Kidney (tissue), 14 donors: Measurements from ENCODE around the gene SLC36A2. TPM values are rescaled to one million over a fixed set of nuclear protein-coding genes. Genes with fewer than 3 reads are reported as not detected.

Experiments
- DNase-seq, 5 donors: peaks; one replicate each; pipeline ENCODE4 v3.0.0-alpha.2; 2013 to 2020
- FAIRE-seq: peaks from 2 replicates; lab custom pipeline; 2012; peaks lifted over from hg19 to GRCh38; lab: Jason Lieb, UNC
- H3K27ac ChIP-seq, 2 donors: one replicate each; pipeline ENCODE4 v1.7.0; 2013; ENCODE audit warnings: low read depth in 2 of 2, low read length in 2 of 2, inconsistent platforms in 1 of 2
- H3K27me3 ChIP-seq: one replicate; pipeline ENCODE4 v1.7.1; 2013; ENCODE audit warnings: low read length, inconsistent platforms; ENCODE audit not compliant: control insufficient read depth, insufficient read depth
- H3K36me3 ChIP-seq, 3 donors: one replicate each; pipeline versions ENCODE4 v1.7.0 to v1.7.1; 2013; ENCODE audit warnings: low read length in 3 of 3, control low read depth in 1 of 3, inconsistent platforms in 1 of 3; ENCODE audit not compliant: insufficient read depth in 3 of 3, control insufficient read depth in 2 of 3
- H3K4me1 ChIP-seq, 3 donors: one replicate each; pipeline versions ENCODE4 v1.7.0 to v1.7.1; 2013; ENCODE audit warnings: low read length in 3 of 3, inconsistent platforms in 1 of 3, low read depth in 1 of 3; ENCODE audit not compliant: control insufficient read depth in 2 of 3, insufficient read depth in 2 of 3
- H3K4me3 ChIP-seq, 3 donors: one replicate each; pipeline versions ENCODE4 v1.7.0 to v1.8.1; 2013; ENCODE audit warnings: low read length in 3 of 3, control low read depth in 1 of 3, inconsistent platforms in 1 of 3
- H3K9ac ChIP-seq, 3 donors: one replicate each; pipeline versions ENCODE4 v1.7.0 to v1.7.1; 2013; ENCODE audit warnings: low read length in 3 of 3, control low read depth in 1 of 3, inconsistent platforms in 1 of 3
- H3K9me3 ChIP-seq, 3 donors: one replicate each; pipeline versions ENCODE4 v1.7.0 to v1.7.1; 2013; ENCODE audit warnings: low read length in 3 of 3, control low read depth in 1 of 3, inconsistent platforms in 1 of 3; ENCODE audit not compliant: control insufficient read depth in 2 of 3, insufficient read depth in 1 of 3
- intact Hi-C: fragments of 100-400 bp; cut with DNase I; formaldehyde crosslinking; loops from one replicate; pipeline ENCODE4 v1.11.1; 2022
- polyA plus RNA-seq: library from polyadenylated mRNA; stranded (reverse); fragments of 350-450 nt; fragmentation: Illumina TruSeq; extraction: RNeasy Lipid Tissue Mini Kit (QIAGEN cat#74804); gene quantifications from one replicate; pipeline ENCODE4 v1.2.3, GENCODE V29; 2014; ENCODE audit warnings: low read depth, low replicate concordance; ENCODE audit not compliant: insufficient read depth
- total RNA-seq: library from RNA; stranded (reverse); fragmentation: NEBNext Ultra II Directional; extraction: Animal tissue kit (Norgen Biotek cat#: 25700); gene quantifications from one replicate; pipeline ENCODE4 v1.2.1, GENCODE V29; 2021
- TF ChIP-seq, protein P1 (sequence below): IDR thresholded peaks from 3 replicates; pipeline ENCODE4 v1.5.1; 2012; ENCODE audit warnings: mild to moderate bottlenecking, moderate library complexity, borderline replicate concordance; ENCODE audit not compliant: insufficient read depth; ENCODE audit errors: extremely low read depth
- donor health status: control.
- donor health status: control.
- donor health status: control.
- donor health status: control.
- donor health status: control.
- donor health status: DM: yes; HTN: yes; CAD: no.
- donor health status: Normal renal cell carcinoma (clear cell type).

The SLC36A2 gene
- total and polyA plus RNA-seq, 2 donors from 2014 or later, result 1.8 to 46.2 TPM

- TF ChIP-seq, protein P1, sequence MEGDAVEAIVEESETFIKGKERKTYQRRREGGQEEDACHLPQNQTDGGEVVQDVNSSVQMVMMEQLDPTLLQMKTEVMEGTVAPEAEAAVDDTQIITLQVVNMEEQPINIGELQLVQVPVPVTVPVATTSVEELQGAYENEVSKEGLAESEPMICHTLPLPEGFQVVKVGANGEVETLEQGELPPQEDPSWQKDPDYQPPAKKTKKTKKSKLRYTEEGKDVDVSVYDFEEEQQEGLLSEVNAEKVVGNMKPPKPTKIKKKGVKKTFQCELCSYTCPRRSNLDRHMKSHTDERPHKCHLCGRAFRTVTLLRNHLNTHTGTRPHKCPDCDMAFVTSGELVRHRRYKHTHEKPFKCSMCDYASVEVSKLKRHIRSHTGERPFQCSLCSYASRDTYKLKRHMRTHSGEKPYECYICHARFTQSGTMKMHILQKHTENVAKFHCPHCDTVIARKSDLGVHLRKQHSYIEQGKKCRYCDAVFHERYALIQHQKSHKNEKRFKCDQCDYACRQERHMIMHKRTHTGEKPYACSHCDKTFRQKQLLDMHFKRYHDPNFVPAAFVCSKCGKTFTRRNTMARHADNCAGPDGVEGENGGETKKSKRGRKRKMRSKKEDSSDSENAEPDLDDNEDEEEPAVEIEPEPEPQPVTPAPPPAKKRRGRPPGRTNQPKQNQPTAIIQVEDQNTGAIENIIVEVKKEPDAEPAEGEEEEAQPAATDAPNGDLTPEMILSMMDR, result no peak
- Histone ChIP-seq H3K4me1 (no peaks in the 10 kb centered on the region), H3K9me3 (no peaks in the 10 kb centered on the region), H3K4me3 (no peak overlapping the region), H3K9ac (no peak overlapping the region), H3K36me3 (no peaks in the 10 kb centered on the region), H3K27me3 (no peaks in the 10 kb centered on the region), H3K27ac (no peak overlapping the region)
- FAIRE-seq (no peak), DNase-seq (no peak)
- intact Hi-C loops, result no loop called here
Measured at GRCh38 chr5:151283120-151283825, 64.1 kb downstream of the SLC36A2 start.

DNA sequence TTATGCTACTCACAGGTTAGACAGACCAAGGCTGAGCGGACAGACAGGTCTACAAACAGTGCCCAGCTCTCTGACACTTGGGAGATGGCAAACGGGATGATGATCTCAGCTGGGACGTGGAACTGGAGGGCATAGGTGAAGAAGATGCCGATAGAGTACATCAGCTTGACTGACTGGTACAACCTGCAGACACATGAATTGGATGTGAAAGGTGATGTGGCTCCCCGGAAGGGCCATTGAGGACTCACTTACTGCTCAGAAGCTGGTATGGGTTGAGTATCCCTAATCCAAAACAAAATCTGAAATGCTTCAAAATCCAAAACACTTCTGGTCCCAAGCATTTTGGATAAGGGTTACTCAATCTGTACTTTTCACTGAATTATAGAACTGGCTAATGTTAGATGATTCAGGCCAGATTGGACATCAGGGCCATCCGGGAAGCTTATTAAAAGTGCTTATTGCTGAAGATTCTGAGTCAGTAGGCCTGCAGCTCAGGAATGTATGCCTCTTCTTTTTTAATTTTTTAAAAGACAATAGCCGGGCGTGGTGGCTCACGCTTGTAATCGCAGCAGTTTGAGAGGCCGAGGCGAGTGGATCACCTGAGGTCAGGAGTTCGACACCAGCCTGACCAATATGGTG, 66.2 kb downstream of the SLC36A2 start:
- FAIRE-seq, result no peak

DNA sequence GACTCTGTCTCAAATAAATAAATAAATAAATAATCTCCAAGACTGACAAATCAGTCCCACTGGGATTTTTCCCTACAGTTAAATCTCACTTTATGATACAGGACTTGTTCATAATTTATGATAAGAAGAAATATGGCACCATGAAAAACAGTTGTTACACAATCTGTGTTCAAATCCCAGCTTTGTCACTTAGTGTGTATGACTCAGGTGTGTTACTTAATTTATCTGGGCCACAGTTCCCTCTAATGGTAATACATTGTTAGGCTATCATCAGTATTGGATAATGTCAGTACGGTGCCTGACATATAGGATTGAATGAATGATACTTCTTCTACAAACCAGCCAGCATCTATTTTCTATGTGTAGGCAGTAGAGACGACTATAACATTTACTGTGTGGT, 66.9 kb downstream of the SLC36A2 start:
- Histone ChIP-seq H3K27me3 (no peaks in the 10 kb centered on the region), H3K27ac (no peak overlapping the region), H3K9me3 (no peaks in the 10 kb centered on the region), H3K4me3 (no peak overlapping the region), H3K36me3 (no peaks in the 10 kb centered on the region), H3K4me1 (no peaks in the 10 kb centered on the region), H3K9ac (no peak overlapping the region)
- intact Hi-C loops, result no loop called here
- FAIRE-seq (no peak), DNase-seq (no peak)
- TF ChIP-seq, protein P1, result no peak

More for the DNA sequence above, 66.2 kb downstream of the SLC36A2 start:
- no peak overlapping the region for H3K9ac ChIP-seq
- intact Hi-C loops, result no loop called here
- TF ChIP-seq, protein P1, result no peak
- H3K27ac ChIP-seq, result no peak overlapping the region
- no peak for DNase-seq
- H3K9me3 ChIP-seq, result no peaks in the 10 kb centered on the region
- no peaks in the 10 kb centered on the region for H3K36me3 ChIP-seq
- no peaks in the 10 kb centered on the region for H3K4me1 ChIP-seq
- H3K27me3 ChIP-seq, result no peaks in the 10 kb centered on the region
- no peak overlapping the region for H3K4me3 ChIP-seq
